Right lobe of liver (tissue), 4 donors: ENCODE results near the gene KIR2DL4.
"Not testable (repeated sequence)": the region's sequence is repeated elsewhere in the genome, so short reads cannot be mapped to it uniquely, and the experiment has no call there.

Experiments
- CTCF ChIP-seq, 4 donors: fragments of 200-600 bp in 3 of 4; fragments of 450-650 bp in 1 of 4; IDR thresholded peaks; one replicate each; pipeline versions ENCODE4 v1.5.1 to v1.8.0; 2016 to 2022; ENCODE audit warnings: antibody characterized with exemption in 4 of 4, mild to moderate bottlenecking in 2 of 4
- POLR2A ChIP-seq: fragments of 450-650 bp; IDR thresholded peaks from one replicate; pipeline ENCODE4 v1.6.1; 2017; ENCODE audit warnings: antibody characterized with exemption, mild to moderate bottlenecking
- donor health status: DM: no; HTN: no; CAD: no.
- donor health status: DM: no; HTN: no; CAD: no.
- donor health status: DM: no; HTN: yes; CAD: no.

DNA sequence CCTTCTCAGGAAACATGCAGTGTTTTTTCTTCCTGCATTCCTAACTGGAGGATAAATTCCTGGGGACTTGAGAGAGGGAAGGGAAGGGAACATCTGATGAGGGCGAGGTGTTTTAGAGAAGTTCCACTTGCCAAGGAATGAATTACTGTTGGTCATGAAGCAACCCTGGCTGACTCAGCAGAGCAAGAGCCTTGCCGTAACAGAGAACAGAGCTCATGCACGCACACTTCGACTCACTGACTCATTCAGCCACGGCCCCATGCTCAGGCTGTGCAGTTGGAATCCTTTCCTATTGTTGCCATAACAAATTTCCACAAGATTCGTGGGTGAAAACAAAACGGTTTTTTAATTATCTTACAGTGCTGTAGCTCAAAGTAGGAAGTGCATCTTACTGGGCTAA is 21.9 kb downstream of the KIR2DL4 start:
- not testable (repeated sequence) for TF ChIP-seq POLR2A; CTCF (IDR thresholded peaks at IDR 0.05)
